Measurements from ENCODE around the gene PSMA7.

DNA sequence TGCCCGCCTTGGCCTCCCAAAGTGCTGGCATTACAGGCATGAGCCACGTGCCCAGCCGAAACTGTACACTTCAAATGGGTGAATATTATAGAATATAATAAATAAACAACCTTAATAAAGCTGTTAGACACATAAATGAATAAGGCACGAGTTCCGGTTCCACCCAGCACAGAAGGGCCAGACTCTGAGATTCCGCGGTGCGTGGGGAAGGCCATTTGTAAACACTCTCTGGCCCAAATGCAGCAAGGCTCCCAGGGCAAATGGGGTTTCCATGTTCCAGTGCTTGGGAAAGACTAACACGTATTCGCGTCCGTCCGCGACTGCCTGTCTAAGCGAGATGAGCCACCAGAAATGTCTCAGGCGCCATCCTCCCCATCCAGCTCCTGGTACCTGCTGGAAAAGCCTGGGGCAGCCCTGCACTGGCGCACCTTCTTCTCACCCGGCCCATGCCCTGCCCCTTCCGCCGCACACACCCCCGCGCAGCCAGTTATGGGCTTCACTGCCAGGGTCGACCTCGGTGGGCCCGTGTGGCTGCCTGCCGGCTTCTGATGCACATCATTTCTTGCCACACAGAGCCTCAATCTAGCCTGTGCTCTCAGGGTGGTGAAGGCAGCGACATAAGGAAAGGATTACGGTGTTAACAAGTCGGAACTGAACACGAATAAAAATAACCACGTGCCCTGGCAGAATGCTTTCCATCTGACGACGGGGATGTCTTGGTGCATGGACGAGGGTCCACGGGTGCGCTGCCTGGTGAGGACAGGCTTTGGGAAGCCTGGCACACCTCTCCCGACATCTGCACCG is 26.4 kb downstream of the PSMA7 start:
- TF ChIP-seq POLR2A (IDR thresholded peaks at IDR 0.05; ENCODE audit: control extremely low read depth in 1 of 2, low read depth in 2 of 2, low read length in 2 of 2) = no peak
- TF ChIP-seq, protein P1, sequence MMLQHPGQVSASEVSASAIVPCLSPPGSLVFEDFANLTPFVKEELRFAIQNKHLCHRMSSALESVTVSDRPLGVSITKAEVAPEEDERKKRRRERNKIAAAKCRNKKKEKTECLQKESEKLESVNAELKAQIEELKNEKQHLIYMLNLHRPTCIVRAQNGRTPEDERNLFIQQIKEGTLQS (IDR thresholded peaks at IDR 0.05; ENCODE audit: insufficient read depth, low read depth, low read length) = no peak
- TF ChIP-seq RXRA (IDR thresholded peaks at IDR 0.05; ENCODE audit: insufficient read depth, low read depth, low read length) = no peak
- no peak for TF ChIP-seq CTCF (IDR thresholded peaks at IDR 0.05; ENCODE audit: control extremely low read depth in 1 of 3, insufficient read depth in 1 of 3, low read depth in 1 of 3, low read length in 3 of 3)
- no peak for TF ChIP-seq RAD21 (IDR thresholded peaks at IDR 0.05 in 1 of 2, conservative IDR thresholded peaks at IDR 0.05 in 1 of 2; ENCODE audit: low read depth in 2 of 2, low read length in 2 of 2)
- TF ChIP-seq EP300 (IDR thresholded peaks at IDR 0.05; ENCODE audit: borderline replicate concordance in 1 of 2, low read depth in 2 of 2, low read length in 2 of 2) = no peak
- TF ChIP-seq EZH2 (IDR thresholded peaks at IDR 0.05; ENCODE audit: low read depth, low read length, severe bottlenecking) = no peak
- TF ChIP-seq JUND (IDR thresholded peaks at IDR 0.05; ENCODE audit: low read length) = no peak
- no peak for TF ChIP-seq SUZ12 (IDR thresholded peaks at IDR 0.05; ENCODE audit: low read length)
- TF ChIP-seq CBX5 (IDR thresholded peaks at IDR 0.05; ENCODE audit: low read depth, low read length) = no peak
- TF ChIP-seq BACH1 (IDR thresholded peaks at IDR 0.05; ENCODE audit: low read length) = no peak
- TF ChIP-seq SIN3A (conservative IDR thresholded peaks at IDR 0.05 in 1 of 2, IDR thresholded peaks at IDR 0.05 in 1 of 2; ENCODE audit: low read depth in 1 of 2, low read length in 2 of 2) = no peak
